ENCODE data around the gene GPR27.

- TF ChIP-seq CTCF (conservative IDR thresholded peaks at IDR 0.05; ENCODE audit: low read depth, low read length) (no peak), EZH2phosphoT487 (IDR thresholded peaks at IDR 0.05; ENCODE audit: borderline replicate concordance, low read length) (no peak)
Observed at GRCh38 chr3:71732637-71733036, 21.0 kb upstream of the GPR27 start.

All from PC-3 (cell line).